HG03045 (cell line): ENCODE results near the gene SLC6A16.
A peak's percentile ranks its signal among the peaks of the same experiment; 100 is the strongest.
"Not testable (repeated sequence)": the region's sequence is repeated elsewhere in the genome, so short reads cannot be mapped to it uniquely, and the experiment has no call there.

ENCODE experiments used
- ATAC-seq: cut with Tn5 transposase; IDR thresholded peaks from one replicate; pipeline ENCODE4 v1.9.1; 2021; ENCODE audit warnings: mild to moderate bottlenecking, moderate library complexity; ENCODE audit not compliant: unreplicated experiment

The SLC6A16 gene

DNA sequence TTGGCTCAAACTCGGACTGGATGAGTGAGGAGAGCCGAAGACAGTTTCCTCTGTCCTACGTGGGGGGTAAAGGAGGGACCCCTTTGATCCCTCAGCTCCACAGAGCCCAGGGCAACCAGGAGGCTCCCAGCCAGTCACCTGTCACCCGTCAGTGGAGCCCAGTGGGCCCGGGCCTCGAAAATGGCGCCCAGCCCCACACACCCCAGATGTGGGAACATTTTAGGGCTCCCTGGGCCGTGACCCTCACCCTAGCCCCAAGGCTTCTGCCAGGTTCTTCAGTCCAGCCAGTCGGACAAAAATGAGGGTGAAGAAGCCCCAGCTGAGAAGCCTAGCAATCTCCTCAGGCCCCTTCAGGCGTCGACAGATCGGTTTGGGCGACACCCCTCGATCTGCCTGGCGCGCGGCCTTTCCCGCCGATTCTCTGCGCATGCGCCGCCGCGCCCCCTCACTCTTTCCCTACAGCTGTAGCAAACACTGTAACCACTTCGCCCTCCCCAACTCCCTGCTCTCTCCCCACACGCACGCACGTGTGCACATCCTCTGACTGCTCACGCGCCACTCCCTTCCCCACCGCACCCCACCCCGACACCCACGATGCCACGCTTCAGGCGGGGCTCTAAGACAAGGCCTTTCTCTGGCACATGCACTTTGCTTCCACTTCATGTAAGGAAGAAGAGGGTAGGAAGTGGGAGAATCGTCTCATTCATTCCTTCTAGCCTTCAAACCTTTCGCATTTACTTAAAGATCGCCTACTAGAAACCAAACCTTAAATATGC, at the start of gene SLC6A16:
SLC6A16 (minus strand) TSS at position 391 of the 776 bp plus-strand sequence. CDS start 13,844 bp downstream, outside the sequence.
- ATAC-seq = no peak

DNA sequence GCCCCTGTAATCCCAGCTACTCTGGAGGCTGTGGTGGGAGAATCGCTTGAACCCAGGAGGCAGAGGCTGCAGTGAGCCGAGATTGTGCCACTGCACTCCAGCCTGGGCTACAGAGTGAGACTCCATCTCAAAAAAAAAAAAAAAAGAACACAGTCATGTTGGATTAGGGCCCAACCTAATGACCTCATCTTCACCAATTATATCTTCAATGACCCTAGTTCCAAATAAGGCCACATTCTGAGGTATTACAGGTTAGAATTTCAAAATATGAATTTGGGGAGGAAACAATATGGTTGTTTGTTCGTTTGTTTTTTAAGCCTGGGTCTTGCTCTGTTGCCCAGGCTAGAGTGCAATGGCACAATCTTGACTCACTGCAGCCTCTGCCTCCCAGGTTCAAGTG, 48.2 kb upstream of the SLC6A16 start:
- ATAC-seq = not testable (repeated sequence)

DNA sequence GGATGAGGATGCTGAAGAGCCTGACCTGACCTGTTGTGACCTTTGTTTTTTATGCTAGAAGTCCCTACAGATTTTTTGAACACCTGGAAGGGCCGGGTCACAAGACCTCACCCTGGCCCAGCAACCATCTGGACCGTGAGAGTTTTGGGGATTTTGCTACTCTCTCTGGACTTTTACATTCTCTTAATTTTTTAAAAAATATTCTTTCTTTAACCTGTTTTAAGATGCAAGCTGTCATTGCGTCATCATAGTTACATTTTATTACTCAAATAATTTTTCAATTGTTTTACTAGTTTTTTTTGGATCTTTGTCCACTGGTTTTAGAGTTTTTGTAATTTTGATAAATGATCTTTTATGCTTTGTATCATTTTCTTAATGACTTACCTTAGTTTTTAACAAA, 46.2 kb upstream of the SLC6A16 start:
- ATAC-seq = no peak

DNA sequence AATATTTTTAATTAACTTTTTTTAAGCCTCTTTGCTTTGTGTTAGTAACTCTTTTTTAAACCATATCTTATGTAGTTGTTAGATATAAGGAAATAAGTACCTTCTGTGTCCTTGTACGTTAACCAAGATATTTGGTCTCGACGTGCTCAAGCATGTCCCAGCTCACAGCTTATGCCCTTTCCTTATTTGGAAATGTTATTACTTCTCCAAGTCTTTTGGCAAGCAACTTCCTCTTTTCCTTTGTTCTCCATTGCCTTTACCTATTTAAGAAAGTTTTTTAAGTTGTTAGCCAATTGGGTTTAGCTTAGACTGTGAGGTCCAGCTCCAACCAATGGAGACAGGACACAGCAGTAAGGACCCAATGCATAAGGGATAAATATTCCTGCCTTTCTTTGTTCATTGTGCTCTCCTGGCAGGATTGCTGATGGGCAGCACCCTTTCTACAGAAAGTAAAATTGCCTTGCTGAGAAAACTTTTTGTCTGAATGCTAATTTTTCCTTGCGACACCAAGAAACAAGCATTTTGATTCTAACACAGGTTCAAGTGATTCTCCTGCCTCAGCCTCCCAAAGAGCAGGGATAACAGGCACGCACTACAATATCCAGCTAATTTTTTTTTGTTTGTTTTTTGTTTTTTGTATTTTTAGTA, 43.8 kb upstream of the SLC6A16 start:
- no peak for ATAC-seq

DNA sequence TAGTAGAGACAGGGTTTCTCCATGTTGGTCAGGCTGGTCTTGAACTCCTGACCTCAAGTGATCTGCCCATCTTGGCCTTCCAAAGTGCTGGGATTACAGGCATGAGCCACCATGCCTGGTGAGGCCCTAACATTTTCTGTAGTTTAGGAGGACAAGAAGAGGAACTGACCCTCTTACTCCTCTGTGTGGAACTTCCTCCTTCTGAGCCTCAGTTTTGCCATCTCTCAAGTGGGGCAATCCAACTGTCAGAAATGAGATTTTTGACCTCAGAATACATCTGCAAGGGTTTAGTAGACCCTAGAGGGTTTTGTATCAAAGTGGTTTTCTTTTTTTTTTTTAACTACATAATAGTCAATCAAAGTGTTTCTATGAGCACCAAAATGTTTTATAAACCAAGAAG, 41.1 kb upstream of the SLC6A16 start:
- no peak for ATAC-seq

DNA sequence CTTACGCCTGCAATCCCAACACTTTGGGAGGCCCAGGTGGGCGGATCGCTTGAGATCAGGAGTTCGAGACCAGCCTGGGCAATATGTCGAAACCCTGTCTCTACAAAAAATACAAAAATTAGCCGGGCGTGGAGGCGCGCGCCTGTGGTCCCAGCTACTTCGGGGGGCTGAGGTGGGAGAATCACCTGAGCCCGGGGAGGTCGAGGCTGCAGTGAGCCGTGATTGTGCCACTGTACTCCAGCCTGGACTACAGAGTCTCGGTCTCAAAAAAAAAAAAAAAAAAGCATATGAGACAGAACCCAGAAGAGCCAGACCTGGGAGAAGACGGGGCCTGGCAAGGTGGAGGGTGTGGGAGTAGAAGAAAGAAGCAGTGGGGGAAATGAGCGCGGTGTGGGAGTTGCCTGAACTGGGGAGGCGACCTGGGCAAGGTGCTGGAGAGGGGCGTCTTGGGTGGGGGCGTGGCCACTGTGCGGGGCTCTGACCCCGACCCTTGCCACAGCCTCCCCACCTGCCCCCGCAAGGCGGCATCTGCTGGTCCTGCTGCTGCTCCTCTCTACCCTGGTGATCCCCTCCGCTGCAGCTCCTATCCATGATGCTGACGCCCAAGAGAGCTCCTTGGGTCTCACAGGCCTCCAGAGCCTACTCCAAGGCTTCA, 39.2 kb upstream of the SLC6A16 start:
- no peak for ATAC-seq

DNA sequence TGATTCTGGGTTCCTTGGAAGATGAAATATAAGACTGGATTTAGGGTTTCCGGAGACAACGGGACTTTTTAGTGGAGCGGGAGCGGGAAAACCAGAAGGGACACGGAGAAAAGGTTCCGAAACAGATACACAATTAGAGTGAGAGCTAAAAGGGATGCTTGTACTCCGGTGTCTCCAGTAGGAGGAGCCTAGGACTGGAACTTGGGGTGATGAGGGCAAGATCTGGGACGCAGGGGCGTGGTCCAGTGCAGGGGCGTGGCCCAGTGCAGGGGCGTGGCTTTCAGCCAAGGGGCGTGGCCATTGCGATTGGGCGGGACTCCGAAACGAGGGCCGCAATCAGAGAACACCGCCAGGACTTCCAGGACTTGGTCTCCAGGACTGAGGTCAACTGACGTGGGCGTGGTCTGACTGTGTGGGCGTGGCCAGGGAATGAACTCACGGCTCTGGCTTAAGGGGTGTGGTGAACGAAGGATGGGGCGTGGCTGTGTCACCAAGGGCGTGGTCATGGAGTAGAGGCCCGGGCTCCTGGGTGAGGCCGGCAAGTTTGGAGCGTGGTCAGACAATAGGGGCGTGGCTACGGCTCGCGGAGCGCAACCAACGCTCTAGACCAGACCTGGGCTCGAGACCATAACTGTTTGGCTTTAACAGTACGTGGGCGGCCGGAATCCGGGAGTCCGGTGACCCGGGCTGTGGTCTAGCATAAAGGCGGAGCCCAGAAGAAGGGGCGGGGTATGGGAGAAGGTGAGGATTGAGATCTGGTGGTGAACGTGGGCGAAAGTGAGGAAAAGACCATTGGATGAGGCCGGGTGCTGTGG, 38.5 kb upstream of the SLC6A16 start, which contains the start of gene DKKL1:
DKKL1 (plus strand) TSS at position 610 of the 815 bp plus-strand sequence; CDS start at position 732, 122 bp downstream.
- peak; percentile 65 for ATAC-seq

DNA sequence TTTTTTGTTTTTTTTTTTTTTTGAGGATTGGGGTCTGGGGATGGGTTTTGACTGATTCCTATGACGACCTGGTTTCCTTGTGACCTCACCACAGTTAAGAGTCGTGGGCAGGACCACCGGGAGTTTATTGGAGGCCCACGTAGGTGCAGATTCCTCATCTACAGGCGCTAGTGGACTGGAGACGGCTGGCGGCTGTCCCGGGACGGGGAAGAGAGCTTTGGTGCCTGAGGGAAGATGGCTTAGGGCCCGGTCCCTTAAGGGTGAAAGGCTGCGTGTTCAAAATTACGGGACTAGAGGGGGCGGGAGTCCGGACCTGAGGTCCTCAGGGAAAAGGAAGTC, 37.9 kb upstream of the SLC6A16 start:
- no peak for ATAC-seq

DNA sequence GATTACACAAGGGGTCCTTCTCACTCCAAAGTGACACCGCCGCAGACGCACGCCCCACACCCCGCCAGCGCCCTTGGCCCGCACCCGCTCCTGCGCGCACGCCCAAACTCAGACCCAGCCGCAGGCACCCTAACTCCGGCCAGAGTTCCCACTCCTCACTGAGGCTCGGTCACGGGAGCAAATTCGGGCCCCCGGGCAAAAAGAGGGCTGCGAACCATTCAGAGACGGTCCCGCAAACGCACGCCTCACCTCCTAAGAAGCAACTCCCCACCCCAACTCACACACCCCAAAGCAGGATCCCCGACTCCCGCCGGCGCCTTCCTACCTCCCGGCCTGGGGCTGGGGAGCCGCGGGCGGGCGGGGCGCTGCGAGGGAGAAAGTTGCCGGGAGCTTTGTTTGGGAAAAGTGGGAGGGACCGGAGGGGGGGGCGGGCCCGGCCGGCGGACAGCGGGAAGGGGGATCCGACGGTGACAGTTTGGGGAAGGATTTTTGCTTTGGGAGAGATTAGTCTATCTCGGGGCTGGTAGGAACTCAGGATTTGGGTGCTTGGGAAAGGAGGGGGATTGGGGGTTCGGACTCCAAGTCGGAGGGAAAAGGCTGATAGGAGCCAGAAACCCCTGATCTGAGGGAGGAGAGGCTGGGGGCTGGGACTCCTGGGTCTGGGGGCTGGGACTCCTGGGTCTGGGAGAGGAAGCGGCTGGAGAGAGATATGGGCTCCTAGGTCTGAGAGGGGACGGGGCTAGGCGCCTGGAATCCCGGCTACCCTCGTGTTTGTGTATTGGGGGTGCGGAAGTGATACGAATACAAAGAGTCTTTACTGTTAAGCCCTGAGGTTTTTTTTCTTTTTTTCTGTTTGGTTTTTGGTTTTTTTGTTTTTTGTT, 37.3 kb upstream of the SLC6A16 start, which contains the start of gene TEAD2:
TEAD2 (minus strand) TSS at position 369 of the 881 bp plus-strand sequence. CDS start 2,341 bp downstream, outside the sequence.
- no peak for ATAC-seq

DNA sequence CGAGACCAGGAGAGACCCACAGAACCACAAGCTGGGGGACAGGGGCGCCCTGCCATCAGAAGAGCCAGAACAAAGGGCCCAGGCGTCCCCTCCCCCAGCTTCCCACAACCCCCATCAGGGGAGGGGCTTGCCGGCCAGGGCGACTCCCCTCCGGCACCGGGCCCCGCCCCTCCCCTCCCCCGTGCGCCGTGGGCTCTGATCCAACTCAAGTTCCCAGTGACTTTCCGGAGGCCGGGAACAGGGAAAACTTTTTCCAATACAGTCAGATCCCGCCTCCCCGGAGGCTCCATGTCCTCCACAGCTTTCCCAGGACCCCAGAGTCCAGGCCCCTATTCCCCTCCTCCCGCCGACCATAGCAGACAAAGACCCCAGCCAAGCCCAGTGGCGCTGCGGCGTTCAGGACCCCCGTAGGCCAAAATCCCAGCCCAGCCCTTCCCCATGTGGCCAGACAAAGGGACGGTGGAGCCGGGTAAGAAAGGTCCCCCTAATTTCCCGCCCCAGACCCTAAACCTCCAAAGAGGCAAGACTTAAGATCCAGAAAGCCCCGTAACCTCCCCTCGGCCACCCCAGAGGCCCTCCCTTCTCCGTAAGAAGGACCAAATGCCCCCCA, 36.6 kb upstream of the SLC6A16 start:
- ATAC-seq = no peak

DNA sequence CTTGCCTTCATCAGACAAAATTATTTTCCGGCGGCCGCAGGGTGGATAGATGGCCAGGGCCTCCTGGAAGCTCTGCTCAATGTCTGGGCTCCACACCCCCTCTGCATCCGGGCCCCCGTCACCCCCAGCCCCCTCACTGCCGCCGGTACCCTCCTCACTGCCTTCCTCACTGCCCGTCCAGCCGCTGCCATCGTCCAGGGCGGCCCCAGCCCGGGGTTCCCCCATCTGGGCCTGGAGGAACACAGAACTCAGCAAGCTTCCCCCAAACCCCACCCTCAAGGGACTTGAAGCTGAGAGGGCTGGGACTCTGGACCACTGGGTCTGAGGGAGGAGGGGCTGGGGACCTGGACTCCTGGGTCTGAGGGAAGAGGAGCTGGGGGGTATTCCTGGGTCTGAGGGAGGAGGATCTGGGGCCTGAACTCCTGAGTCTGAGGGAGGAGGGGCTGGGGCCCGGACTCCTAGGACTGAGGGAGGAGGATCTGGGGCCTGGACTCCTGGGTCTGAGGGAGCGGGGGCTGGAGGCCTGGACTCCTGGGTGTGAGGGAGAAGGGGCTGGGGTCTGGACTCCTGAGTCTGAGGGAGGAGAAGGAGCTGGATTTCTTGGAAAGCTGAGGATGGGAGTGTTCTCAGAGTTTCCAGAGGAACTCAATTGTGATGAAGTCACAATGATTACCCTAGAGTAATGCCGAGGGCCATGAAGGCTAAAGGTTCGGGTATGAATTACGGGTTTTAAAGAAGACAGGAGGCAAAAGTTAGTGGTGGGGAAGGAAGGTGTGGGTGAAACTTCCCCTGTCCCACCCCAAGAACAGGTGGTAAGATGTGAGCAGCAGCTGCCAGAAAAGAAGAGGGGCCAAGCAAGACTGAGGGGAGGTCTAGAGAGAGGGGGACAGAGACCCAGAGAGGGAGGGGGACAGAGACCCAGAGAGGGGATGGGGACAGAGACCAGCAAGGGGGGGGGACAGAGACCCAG, 35.1 kb upstream of the SLC6A16 start:
- no peak for ATAC-seq

DNA sequence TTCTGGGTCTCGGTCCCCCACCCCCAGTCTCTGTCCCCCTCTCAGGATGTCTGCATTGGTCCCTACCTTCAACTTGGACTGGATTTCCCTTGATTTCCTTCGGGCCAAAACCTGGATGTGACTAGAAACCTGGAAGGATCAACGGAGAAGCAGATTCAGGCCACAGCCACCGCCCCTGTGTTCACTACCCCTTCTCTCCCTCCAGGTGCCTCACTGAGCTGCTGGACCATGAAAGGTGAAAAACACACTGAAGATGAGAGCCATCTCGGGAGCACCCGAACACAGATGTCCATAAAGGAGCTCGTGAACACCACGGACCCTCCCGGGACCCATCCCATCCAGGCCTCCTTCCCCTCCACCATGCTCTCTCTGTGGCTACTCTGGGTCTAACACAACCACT, 32.2 kb upstream of the SLC6A16 start:
- no peak for ATAC-seq

DNA sequence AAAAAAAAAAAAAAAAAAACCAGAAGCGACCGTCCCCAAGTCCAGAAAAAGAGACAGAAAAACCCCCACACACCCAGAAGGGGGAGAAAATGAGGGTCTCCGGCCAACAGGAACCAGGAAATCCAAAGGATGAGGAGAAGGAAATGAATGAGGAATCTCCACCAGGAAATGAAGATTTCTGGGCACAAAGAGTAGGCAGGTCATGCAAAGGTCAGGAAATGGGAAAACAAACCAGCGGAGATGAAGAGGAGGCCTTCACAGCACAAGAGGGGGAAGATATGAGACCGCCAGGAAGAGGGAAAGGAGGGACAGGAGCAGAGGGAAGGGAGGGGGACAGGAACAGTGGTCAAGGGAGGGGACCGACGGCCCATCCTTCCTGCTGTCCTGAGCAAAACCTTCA, 31.4 kb upstream of the SLC6A16 start:
- ATAC-seq = no peak

DNA sequence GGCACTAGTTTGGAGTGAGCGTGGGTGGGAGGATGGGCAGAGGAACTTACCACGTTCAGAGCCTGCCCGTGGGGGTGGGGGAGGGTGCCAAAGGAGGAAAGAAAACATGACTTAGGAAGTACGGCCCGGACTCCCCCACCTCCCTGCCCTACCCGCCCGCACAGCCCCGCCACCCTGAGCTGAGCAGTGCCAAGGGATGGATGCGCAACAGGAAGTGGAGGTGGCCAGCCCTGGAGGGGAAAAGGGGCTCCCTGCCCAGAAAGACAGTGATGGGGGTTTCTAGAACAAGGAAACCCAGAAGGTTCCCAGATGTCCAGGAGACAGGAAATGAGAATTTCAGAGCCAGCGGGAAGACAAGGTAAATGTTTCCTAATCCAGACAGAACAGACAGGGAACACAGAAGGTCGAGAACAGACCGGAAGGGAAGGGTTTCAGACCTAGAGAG, 30.9 kb upstream of the SLC6A16 start:
- no peak for ATAC-seq

DNA sequence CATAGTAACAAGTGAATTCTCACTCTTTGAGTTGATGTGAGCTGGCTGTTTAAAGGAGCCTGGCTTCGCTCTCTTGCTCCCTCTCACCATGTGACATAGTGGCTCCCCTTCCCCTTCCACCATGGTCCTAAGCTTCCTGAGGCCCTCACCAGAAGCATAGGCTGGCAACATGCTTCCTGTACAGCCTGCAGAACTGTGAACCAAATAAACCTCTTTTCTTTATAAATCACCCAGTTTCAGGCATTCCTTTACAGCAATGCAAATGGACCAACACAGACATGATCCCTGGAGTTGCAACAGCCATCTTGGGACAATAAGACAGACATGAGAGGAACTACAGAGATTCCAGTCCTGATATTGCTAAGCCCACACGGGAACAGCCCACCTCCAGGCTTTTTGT, 24.6 kb upstream of the SLC6A16 start:
- ATAC-seq = no peak

DNA sequence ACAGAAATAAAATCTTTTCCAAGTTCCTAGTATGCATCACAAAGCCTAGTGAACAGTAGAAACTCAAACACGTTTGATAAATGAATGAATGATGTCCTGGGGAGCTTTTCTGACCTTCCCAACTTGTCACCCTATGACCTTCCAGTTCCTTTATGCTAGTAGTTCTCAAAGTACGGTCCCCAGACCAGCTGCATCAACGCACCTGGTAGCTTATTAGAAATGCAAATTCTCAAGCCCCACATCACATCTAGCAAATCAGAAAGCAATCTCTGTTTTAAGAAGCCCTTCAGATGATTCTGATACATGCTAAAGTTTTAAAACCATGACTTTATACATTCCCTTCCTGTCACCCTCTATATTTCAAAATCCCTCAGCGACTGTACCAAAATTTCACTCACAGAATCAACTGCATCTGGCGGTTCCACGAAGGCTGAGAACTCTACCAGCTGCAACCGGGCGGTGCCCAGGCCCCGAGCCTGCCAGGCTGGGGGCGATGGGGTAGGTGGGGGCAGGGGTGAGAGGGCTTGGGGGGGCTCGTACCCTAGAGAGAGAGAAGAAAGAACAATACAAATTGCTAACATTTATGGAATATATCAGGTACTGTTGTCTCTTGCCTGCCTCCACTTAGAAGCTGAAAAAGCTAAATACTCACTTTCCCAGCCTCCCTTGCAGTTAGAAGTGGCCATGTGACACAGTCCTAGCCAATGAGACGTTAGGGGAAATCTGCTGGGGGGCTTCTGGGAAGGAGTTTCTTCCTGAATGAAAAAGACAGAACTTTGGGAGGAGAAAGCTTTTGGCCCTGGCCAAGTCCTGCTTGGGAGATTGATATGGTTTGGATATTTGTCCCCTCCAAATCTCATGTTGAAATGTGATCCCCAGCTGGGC, 23.6 kb upstream of the SLC6A16 start:
- ATAC-seq = no peak

DNA sequence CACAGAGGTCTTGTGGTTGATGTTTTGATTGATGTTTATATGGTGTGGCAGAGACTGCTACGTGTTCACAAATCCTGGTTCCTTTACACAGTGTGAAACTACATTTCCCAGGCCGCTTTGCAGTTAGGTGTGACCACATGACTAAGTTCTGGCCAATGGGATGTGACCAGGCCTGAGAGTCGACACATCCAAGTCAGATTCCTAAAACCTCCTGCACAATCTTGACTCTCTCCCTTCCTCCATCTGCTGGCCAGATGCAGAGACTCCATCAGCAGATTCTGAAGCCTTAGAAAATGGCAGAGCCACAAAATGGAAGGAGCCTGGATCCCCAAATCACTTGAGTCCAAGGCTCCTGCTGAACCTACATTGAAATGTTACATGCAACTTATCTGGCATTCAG, 22.8 kb upstream of the SLC6A16 start:
- no peak for ATAC-seq
